SHP77 treated with DMSO at 0.1 percent for 48 hours (cell line): ENCODE measurements around the gene ALDH7A1.
A peak's percentile ranks its signal among the peaks of the same experiment; 100 is the strongest.
"Not testable (repeated sequence)": the region's sequence is repeated elsewhere in the genome, so short reads cannot be mapped to it uniquely, and the experiment has no call there.

ENCODE experiments used
- DNase-seq: peaks from one replicate; lab custom pipeline; 2025; lab: John Stamatoyannopoulos, UW

The ALDH7A1 gene

GRCh38 chr5:126594748-126595485, at the start of gene ALDH7A1:
ALDH7A1 (minus strand) TSS chr5:126595219; CDS start chr5:126595198, 21 bp downstream.
- peak; percentile 91 for DNase-seq

GRCh38 chr5:126641387-126641786, 46.4 kb upstream of the ALDH7A1 start:
- DNase-seq: no peak

DNA sequence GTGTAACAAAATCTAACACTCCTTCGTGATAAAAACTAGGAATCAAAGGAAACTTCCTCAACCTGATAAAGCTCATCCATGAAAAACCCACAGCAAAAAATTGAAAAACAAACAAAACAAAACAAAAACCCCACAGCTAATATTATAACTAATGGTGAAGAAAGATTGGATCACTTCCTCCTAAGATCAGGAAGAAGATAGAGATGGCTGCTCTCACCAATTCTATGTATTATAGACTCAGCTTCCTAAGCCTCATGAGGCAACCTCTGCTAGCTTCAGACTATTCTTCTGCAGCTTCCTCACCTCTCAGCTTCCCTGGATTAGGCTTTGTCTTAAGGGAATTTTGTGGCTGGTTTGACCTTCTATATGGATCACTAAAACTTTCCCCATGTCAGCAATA, 45.8 kb upstream of the ALDH7A1 start:
- no peak for DNase-seq

DNA sequence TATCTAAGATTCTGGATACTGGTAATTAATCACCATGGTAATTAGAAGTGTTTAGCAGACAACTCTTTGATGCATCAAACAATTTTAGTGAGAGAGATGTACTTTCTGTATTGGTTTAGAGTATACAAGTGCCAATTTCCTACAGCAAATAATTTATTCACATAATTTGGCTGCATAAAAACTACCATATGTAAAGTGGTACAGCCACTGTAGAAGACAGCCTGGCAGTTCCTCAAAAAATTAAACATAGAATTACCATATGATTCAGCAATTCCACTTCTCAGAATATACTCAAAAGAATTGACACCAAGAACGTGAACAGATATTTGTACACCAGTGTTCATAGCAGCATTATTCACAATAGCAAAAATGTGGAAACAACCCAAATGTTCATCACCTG, 41.9 kb upstream of the ALDH7A1 start:
- DNase-seq: no peak

GRCh38 chr5:126635585-126635984, 40.6 kb upstream of the ALDH7A1 start:
- DNase-seq: no peak

GRCh38 chr5:126633552-126633951, 38.5 kb upstream of the ALDH7A1 start:
- DNase-seq: peak; percentile 2

GRCh38 chr5:126631920-126632319, 36.9 kb upstream of the ALDH7A1 start:
- no peak for DNase-seq

- no peak for DNase-seq
Measured at GRCh38 chr5:126628102-126628501, 33.1 kb upstream of the ALDH7A1 start.

- no peak for DNase-seq
Measured at GRCh38 chr5:126624534-126624933, 29.5 kb upstream of the ALDH7A1 start.

DNA sequence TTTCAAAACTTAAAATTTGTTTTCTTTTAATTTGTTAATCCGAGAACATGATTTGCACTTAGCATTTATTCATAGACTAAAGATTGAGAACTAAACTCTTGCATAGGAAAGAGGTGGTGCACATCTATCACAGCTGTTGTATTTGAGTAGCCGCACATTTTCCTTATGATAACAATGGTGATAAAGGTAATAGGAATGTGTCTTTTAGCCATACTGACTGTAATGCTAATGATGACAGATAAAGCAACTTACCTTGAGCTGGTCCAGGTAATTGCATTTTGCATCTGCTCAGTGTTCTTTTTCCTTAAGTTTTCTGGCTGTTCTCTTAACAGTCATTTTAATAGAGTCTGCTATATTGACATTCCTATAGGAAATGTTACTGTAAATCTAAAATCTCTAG, 24.8 kb upstream of the ALDH7A1 start:
- no peak for DNase-seq

DNA sequence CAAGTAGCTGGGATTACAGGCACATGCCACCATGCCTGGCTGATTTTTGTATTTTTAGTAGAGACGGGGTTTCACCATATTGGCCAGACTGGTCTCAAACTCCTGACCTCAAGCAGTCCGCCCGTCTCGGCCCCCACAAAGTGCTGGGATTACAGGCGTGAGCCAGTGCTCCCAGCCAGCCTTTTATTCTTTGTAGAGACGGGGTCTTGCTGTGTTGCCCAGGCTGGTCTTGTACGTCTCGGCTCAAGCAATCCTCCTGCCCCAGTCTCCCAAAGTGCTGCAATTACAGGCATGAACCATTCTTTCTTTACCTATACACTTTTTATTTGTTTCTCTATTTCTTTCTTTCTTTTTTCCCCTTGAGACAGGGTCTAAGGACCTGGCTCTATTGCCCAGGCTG, 22.6 kb upstream of the ALDH7A1 start:
- not testable (repeated sequence) for DNase-seq

GRCh38 chr5:126615286-126615685, 20.3 kb upstream of the ALDH7A1 start:
- DNase-seq: no peak

DNA sequence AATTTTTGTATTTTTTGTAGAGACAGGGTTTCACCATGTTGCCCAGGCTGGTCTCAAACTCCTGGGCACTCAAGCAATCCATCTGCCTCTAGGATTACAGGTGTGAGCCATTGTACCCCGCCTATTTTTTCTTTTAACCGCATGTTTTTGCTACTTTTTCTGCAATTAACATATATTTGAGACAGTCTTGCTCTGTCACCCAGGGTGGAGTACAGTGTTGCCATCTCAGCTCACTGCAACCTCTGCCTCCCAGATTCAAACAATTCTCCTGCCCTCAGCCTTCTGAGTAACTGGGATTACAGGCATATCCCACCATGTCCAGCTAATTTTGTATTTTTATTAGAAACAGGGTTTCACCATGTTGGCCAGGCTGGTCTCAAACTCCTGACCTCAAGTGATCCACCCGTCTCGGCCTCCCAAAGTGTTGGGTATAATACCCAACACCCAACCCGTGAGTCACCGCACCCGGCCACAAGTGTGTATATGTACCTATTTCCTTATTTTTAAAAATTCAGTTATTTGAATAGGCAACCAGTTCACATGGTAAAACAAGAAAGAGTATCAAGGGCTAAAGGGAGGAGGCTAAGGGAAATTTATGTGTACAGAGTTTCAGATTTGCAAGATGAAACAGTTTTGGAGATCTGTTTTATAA, 19.0 kb upstream of the ALDH7A1 start:
- DNase-seq: no peak

GRCh38 chr5:126610616-126611015, 15.6 kb upstream of the ALDH7A1 start:
- DNase-seq: no peak

DNA sequence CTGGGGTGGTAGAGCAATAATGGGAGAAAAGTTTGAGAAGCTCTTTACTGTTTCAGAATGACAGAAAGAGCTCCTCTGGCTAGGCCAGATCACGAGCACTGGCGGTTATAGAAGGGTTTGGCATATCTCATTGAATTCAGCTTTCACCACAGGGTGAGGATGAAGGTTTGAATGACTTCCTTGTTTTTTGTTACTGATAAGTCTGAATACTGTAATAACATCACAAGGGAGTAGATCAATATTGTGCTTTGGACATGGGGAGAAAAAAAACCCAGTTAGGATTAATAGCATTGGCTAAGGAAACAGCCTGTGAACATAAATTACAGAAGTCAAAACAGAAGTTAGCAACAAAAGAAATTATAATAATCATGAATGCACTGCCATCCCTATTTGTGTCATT, 15.1 kb upstream of the ALDH7A1 start:
- DNase-seq: no peak

DNA sequence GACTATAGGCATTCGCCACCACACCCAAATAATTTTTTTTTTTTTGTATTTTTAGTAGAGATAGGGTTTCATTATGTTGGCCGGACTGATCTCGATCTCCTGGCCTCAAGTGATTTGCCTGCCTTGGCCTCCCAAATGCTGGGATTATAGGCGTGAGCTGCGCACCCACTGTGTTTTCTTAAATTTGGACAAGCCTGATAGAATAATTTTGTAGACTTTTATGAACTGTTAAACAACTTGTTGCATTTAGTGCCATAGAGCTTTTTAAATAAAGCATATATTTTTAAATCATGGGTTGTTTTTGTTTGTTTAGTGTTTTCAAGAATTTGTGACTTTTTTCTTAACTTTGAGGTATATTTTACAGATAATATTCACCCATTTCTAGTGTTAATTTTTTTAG, 10.5 kb upstream of the ALDH7A1 start:
- DNase-seq: no peak

DNA sequence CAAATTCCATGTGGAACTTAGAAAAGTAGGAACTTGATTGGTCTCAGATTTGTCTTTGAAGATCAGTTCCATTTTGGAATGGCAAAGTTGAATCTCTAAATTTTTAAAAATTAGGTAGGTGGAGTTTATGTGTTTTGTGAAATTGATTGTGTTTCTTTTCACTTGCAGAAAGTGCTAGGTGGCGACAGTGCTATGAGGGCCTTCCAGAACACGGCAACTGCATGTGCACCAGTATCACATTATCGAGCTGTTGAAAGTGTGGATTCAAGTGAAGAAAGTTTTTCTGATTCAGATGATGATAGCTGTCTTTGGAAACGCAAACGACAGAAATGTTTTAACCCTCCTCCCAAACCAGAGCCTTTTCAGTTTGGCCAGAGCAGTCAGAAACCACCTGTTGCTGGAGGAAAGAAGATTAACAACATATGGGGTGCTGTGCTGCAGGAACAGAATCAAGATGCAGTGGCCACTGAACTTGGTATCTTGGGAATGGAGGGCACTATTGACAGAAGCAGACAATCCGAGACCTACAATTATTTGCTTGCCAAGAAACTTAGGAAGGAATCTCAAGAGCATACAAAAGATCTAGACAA, 8.5 kb upstream of the ALDH7A1 start:
- no peak for DNase-seq

GRCh38 chr5:126600631-126601511, 5.9 kb upstream of the ALDH7A1 start, which contains the start of gene PHAX:
PHAX (plus strand) TSS chr5:126600947; CDS start chr5:126600963, 16 bp downstream.
- peak; percentile 22 for DNase-seq

DNA sequence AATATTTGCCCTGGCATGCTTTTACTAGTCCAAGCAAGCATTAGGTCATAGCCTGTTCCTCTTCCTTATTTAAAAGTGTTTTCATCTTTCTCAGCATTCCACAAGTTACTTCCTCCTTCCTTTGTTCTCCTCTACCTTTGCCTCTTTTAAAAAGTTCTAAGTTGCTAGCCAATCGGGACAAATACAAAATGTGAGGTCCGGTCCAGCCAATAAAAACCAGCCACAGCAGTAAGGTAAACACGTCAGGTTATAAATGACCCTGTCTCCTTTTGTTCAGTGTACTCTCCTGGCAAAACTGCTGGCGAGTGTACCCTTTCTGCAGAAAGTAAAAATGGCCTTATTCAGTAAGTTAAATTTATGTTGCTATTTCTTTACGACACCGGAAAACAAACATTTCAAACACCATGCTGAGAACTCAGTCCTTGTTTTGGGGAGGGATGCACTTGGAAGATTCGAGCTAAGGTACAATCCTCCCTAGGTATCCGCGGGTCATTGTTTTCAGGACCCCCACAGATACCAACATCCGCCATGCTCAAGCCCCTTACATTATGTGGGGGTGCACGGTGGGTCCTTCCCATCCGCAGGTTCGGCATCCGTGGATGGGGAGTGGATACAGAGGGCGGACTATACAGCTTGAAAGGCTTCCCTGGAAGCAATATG, 5.1 kb upstream of the ALDH7A1 start:
- not testable (repeated sequence) for DNase-seq

- DNase-seq: no peak
Measured at GRCh38 chr5:126599499-126599898, 4.5 kb upstream of the ALDH7A1 start.

- DNase-seq: no peak
Measured at GRCh38 chr5:126597156-126597555, 2.1 kb upstream of the ALDH7A1 start.
